ENCODE data around the gene SLC2A14. TPM values are rescaled to one million over a fixed set of nuclear protein-coding genes. Genes with fewer than 3 reads are reported as not detected.
"Not testable (repeated sequence)": the region's sequence is repeated elsewhere in the genome, so short reads cannot be mapped to it uniquely, and the experiment has no call there.

The SLC2A14 gene
- total RNA-seq, 1 donor from 2014 or later: not detected

DNA sequence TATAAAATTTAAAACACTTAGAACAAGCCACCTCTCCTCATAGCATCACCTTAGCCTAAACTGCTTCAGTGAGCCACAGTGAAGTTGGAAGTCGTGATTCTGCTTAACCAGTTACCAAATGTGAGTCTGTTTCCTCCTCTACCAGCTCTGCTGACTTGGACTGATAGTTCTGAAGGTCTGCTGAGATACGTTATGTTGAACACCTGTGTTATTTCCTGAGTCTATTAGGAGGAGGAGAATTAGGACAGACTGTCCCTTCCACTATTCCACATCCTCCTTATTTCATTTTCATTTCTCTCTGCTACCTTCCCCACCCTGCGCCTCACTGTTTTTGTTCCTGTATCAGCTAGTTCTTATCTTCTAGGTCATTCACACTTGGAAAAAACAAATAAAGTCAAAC, 2.4 kb downstream of the SLC2A14 start:
- DNase-seq (ENCODE audit: low read depth, low spot score): no peak

DNA sequence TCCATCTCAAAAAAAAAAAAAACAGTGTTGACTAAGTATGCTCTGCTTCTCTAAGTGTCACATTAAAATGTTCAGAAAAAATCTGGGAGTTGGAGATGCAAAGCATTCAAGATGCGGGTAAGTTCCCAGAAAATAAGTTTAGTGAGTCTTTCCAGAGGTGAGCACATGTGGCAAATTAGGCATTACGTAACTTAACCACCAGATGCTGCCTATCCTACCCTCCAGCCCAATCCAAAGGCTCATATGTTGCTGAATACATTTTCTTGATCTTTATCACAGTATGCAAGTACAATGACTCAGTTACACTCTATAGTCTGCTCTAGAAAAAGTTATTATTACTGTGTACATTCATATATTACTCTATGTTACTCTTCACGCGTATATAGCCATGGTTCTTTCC, 3.6 kb downstream of the SLC2A14 start:
- no peak for DNase-seq (ENCODE audit: low read depth, low spot score)

- DNase-seq (ENCODE audit: low read depth, low spot score): no peak
These were observed 4.3 kb downstream of the SLC2A14 start for GRCh38 chr12:7868391-7868790.

DNA sequence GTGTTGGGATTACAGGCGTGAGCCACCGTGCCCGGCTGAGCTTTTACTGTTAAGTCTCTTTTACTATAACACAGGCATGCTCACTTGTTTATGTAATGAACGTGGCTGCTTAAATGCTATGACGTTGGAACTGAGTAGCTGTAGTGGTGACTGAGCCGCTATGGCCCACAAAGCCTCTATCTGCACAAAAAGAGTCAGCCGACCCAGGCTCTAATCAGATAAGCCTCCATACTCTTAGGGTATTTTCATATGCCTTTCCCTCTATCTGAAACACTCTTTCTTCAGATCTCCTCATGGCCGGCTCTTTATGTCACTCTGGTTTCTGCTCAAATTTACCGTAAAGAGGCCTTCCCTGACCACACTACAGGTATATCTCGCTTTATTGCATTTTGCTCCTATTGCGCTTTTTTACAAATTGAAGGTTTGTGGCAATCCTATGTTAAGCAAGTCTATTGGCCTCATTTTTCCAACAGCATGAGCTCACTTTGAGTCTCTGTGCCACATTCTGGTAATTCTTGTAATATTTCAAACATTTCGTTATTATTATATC, 8.0 kb downstream of the SLC2A14 start:
- DNase-seq (ENCODE audit: low read depth, low spot score): no peak

DNA sequence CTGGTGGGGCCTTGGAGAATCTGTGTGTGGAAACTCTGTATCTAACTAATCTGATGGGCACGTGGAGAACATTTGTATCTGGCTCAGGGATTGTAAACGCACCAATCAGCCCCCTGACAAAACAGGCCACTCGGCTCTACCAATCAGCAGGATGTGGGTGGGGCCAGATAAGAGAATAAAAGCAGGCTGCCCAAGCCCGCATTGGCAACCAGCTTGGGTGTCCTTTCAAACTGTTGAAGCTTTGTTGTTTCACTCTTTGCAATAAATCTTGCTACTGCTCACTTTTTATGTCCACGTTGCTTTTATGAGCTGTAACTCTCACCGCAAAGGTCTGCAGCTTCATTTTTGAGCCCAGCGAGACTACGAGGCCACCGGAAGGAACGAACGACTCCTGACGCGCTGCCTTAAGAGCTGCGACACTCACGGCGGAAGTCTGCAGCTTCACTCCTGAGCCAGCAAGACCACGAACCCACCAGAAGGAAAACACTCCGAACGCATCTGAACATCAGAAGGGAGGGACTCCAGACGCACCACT, 9.8 kb downstream of the SLC2A14 start:
- not testable (repeated sequence) for DNase-seq (ENCODE audit: low read depth, low spot score)

DNA sequence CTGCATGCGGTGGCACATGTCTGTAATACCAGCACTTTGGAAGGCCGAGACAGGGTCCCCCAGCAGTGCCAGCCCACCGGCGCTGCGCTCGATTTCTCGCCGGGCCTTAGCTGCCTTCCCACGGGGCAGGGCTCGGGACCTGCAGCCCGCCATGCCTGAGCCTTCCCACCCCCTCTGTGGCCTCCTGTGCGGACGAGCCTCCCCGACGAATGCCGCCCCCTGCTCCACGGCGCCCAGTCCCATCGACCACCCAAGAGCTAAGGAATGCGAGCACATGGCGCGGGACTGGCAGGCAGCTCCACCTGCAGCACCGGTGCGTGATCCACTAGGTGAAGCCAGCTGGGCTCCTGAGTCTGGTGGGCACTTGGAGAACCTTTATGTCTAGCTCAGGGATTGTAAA, 10.4 kb downstream of the SLC2A14 start:
- DNase-seq (ENCODE audit: low read depth, low spot score): not testable (repeated sequence)

DNA sequence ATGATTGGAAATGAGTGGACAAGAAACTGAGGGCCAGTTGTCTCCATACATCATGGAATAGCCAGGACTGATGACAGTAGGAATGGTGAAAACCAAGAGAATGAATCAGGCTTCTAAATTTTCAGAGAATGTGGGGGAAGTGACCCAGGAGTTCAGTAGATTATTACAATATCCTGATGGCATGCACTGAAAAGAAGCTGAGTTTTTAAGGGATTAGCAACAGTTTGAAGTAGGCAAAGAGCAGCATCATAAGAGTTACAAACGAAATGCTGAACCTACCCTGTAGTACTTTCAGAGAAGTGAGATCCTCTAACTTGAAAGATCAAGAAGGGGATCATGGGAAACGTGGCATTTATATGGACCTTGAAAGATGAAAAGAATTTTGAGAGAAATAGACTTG, 13.2 kb downstream of the SLC2A14 start:
- no peak for DNase-seq (ENCODE audit: low read depth, low spot score)

- no peak for DNase-seq (ENCODE audit: low read depth, low spot score)
These were observed 14.7 kb downstream of the SLC2A14 start for GRCh38 chr12:7857971-7858370.

- DNase-seq (ENCODE audit: low read depth, low spot score): no peak
These were observed 16.2 kb downstream of the SLC2A14 start for GRCh38 chr12:7856516-7856915.

DNA sequence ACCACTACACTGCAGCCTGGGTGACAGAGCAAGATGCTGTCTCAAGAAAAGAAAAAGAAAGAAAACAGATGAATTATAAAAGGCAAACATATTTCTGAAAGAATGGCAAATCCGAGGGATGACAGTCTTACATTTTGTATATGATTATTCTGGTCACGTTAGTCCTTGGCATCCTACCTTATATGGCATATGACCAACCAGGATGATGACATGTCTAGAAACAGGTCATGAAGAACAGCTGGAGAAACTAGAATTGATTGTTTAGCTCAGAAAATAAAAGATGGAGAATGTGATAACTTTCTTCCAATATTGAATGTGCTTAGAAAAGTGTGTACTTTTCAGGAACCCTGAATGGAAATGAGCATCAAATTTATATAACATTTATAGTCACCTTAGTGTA, 19.2 kb downstream of the SLC2A14 start:
- DNase-seq (ENCODE audit: low read depth, low spot score): no peak

- not testable (repeated sequence) for DNase-seq (ENCODE audit: low read depth, low spot score)
These were observed 21.1 kb downstream of the SLC2A14 start for GRCh38 chr12:7851622-7852081.

DNA sequence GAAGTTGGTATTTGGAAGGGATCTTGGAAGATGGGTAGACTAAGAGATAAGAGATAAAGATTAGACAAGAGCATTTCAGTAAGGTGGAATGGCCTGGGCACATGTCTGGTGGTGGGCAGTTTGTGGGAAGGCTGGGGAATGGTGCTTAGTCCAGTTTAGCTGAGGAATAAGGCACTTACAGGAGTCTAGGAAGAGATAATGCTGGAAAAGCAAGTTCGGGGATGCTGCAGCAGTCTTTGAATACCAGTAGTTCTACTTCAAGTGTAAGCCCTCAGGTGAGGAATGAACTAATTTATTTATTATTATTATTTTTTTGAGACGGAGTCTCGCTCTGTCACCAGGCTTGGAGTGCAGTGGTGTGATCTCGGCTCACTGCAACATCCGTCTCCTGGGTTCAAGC, 22.6 kb downstream of the SLC2A14 start:
- not testable (repeated sequence) for DNase-seq (ENCODE audit: low read depth, low spot score)

DNA sequence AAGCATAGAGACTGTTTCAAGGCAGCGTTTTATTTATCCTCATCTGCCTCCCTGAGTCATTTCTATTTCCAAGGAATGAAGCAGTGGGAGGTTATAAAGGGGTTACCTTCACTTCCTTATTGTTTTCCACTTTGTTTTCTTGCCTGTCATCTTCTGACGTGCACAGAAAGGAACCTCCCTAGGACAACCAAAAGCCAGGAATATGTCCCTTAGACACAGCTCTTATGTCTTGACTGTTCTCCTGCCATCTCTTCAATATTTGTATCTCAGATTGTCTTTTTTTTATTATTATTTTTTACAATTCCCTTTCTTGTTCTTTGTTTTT, 24.7 kb downstream of the SLC2A14 start:
- not testable (repeated sequence) for DNase-seq (ENCODE audit: low read depth, low spot score)

DNA sequence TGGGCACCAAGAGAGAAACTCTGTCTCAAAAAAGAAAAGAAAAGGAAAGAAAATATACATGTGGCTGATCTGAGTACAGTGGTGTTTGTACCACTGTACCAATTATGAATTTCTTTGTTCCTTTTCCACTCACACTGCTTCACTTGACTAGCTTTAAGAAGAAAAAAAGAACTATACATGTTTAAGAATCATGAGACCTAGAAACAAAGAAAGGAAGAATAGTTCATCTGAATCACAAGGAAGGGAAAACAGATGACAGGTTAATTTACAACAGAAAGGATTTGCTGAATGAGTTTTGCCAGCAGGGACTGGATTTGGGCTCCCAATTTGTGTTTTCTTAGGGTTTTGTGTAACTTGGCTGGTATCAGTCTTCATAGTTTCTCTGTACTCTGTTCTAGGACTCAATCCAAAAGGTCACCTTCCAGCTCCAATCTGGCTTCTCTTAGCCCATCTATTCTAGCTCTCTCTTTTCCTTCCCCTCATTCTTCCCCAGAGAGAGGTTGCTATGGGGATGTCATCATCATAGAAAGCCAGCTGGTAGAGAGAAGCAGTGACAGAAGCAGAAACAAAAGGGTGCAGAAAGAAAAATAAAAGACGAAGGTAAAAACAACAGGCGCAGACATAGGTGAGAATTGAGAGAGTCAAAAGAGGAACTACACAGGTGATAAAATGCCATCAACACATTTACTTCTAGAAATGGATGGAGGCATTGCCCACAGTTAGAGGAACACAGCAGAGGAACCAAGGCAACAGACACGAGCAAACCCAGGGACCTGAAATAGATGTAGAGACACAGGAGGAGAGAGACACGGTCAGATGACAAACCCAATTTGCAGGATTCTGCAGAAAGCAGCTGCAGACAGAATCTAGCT, 25.3 kb downstream of the SLC2A14 start:
- peak; percentile 32 for DNase-seq (ENCODE audit: low read depth, low spot score)

GRCh38 chr12:7844116-7844515, 28.6 kb downstream of the SLC2A14 start:
- no peak for DNase-seq (ENCODE audit: low read depth, low spot score)

DNA sequence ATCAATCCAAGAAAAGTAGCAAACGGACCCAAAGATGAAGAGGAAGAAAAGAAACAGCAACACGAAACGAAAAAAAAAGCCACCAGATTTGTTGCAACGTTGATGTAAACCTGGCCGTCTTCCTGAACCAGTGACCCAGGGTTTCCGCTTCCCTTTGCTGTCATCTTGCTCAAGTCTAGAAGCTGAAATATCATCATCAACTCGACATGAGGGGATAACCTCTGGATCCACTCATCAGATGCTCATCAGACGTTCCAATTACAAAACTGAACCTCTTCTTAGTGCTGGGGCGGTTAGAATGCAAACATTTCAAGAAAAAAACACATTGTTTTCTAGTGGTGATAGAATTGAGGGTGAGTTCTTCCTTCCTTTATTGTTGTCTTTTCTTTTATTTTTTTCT, 29.1 kb downstream of the SLC2A14 start:
- DNase-seq (ENCODE audit: low read depth, low spot score): not testable (repeated sequence)

GRCh38 chr12:7843149-7843548, 29.6 kb downstream of the SLC2A14 start:
- not testable (repeated sequence) for DNase-seq (ENCODE audit: low read depth, low spot score)

DNA sequence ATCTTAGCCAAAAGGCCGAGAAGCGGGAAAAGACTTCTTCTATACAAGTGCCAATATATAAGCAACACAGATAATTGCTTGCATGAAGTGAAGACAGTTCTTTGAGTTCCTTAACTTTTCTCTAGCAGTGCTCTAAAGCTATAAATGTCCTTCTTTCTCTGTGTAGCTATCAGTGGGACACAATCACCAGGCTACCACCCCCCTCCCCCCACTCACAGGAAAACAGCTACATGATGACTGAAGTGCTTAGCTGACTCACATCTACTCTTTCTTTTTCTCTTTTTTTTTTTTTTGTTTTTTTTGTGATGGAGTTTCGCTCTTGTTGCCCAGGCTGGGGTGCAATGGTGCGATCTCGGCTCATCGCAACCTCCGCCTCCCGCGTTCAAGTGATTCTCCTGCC, 30.3 kb downstream of the SLC2A14 start:
- not testable (repeated sequence) for DNase-seq (ENCODE audit: low read depth, low spot score)

DNA sequence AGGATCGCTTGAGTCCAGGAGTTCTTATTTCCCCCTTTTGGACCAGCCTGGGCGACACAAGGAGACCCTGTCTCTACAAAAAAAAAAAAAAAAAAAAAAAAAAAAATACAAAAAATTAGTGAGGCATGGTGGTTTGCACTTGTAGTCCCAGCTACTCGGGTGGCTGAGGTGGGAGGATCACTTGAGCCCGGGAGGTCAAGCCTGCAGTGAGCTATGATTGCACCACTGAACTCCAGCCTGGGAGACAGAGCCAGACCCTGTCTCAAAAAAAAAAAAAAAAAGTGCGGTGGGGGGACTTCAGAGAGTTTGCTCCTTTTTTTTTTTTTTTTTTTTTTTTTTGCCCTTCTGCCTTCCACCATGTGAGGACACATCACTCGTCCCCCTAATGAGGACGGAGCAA, 32.9 kb downstream of the SLC2A14 start:
- DNase-seq (ENCODE audit: low read depth, low spot score): not testable (repeated sequence)

GRCh38 chr12:7839226-7839625, 33.5 kb downstream of the SLC2A14 start:
- DNase-seq (ENCODE audit: low read depth, low spot score): not testable (repeated sequence)

DNA sequence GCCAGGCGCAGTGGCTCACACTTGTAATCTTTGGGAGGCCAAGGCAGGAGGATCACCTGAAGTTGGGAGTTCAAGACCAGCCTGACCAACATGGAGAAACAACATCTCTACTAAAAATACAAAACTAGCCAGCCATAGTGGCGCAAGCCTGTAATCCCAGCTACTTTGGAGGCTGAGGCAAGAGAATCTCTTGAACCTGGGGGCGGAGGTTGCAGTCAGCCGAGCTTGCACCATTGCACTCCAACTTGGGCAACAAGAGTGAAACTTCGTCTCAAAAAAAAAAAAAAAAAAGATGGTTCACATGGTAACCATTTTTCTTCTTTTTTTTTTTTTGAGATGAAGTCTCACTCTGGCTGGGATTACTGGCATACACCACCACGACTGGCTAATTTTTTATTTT, 35.3 kb downstream of the SLC2A14 start:
- DNase-seq (ENCODE audit: low read depth, low spot score): no peak

GRCh38 chr12:7835766-7836165, 36.9 kb downstream of the SLC2A14 start:
- DNase-seq (ENCODE audit: low read depth, low spot score): no peak

DNA sequence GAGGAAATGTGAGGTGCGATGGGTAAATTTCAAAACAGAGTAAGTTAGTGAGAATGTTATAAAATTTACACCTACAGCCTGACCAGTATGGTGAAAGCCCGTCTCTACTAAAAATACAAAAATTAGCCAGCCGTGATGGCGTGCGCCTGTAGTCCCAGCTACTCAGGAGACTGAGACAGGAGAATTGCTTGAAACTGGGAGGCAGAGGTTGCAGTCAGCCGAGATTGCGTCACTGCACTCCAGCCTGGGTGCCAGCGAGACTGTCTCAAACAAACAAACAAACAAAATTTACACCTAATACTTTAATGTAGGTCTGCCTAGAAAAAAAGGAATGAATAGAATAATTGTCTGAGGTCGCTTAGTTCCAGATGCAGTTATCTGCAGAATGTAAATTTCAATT, 37.6 kb downstream of the SLC2A14 start:
- no peak for DNase-seq (ENCODE audit: low read depth, low spot score)
